ENCODE data around the gene EFR3B.
A peak's percentile ranks its signal among the peaks of the same experiment; 100 is the strongest.
"Not testable (repeated sequence)": the region's sequence is repeated elsewhere in the genome, so short reads cannot be mapped to it uniquely, and the experiment has no call there.

Gene EFR3B

GRCh38 chr2:25088817-25089516 is 47.1 kb downstream of the EFR3B start:
- peak in 1 of 42 donors; percentile 23 for DNase-seq

GRCh38 chr2:25089605-25090315 is 47.9 kb downstream of the EFR3B start:
- intact Hi-C loops (cut with DNase I): no loop called here
- peak in 1 of 42 donors; percentile 23 for DNase-seq

More at GRCh38 chr2:25088817-25089516, 47.1 kb downstream of the EFR3B start:
- intact Hi-C loops (cut with DNase I): no loop called here

GRCh38 chr2:25090801-25091200 is 48.9 kb downstream of the EFR3B start:
- peak in 35 of 42 donors; percentile 16 to 78 (median 50) for DNase-seq
- intact Hi-C loops (cut with DNase I): no loop called here

GRCh38 chr2:25091265-25091664 is 49.4 kb downstream of the EFR3B start:
- no peak for DNase-seq
- intact Hi-C loops (cut with DNase I): no loop called here

GRCh38 chr2:25098056-25098455 is 56.2 kb downstream of the EFR3B start:
- peak in 4 of 42 donors; percentile 37 to 55 (median 38) for DNase-seq
- intact Hi-C loops (cut with DNase I): no loop called here

GRCh38 chr2:25098670-25099486 is 57.0 kb downstream of the EFR3B start:
- DNase-seq: peak in 1 of 42 donors; percentile 31
- intact Hi-C loops (cut with DNase I): no loop called here

GRCh38 chr2:25102352-25102751 is 60.5 kb downstream of the EFR3B start:
- intact Hi-C loops (cut with DNase I); DNase-seq: not testable (repeated sequence)

GRCh38 chr2:25103287-25103871 is 61.5 kb downstream of the EFR3B start:
- intact Hi-C loops (cut with DNase I): no loop called here
- DNase-seq: peak in 13 of 42 donors; percentile 21 to 79 (median 47)

- intact Hi-C loops (cut with DNase I): no loop called here
- peak in 1 of 42 donors; percentile 16 for DNase-seq
Observed at GRCh38 chr2:25104736-25105135, 62.9 kb downstream of the EFR3B start.

- DNase-seq: peak in 15 of 42 donors; percentile 22 to 76 (median 42)
- intact Hi-C loops (cut with DNase I): no loop called here
Observed at GRCh38 chr2:25105336-25106085, 63.6 kb downstream of the EFR3B start.

- intact Hi-C loops (cut with DNase I): no loop called here
- DNase-seq: no peak
Observed at GRCh38 chr2:25109822-25110221, 67.9 kb downstream of the EFR3B start.

GRCh38 chr2:25112113-25112512 is 70.2 kb downstream of the EFR3B start:
- intact Hi-C loops (cut with DNase I): no loop called here

GRCh38 chr2:25115249-25115883 is 73.5 kb downstream of the EFR3B start:
- intact Hi-C loops (cut with DNase I): no loop called here
- no peak for DNase-seq

More at GRCh38 chr2:25112113-25112512, 70.2 kb downstream of the EFR3B start:
- peak in 1 of 42 donors; percentile 5 for DNase-seq

GRCh38 chr2:25115902-25116301 is 74.0 kb downstream of the EFR3B start:
- intact Hi-C loops (cut with DNase I): no loop called here

GRCh38 chr2:25116956-25117355 is 75.1 kb downstream of the EFR3B start:
- intact Hi-C loops (cut with DNase I): no loop called here
- no peak for DNase-seq

More at GRCh38 chr2:25115902-25116301, 74.0 kb downstream of the EFR3B start:
- DNase-seq: no peak

GRCh38 chr2:25119263-25119662 is 77.4 kb downstream of the EFR3B start:
- no peak for DNase-seq
- intact Hi-C loops (cut with DNase I): no loop called here

- intact Hi-C loops (cut with DNase I): loop anchor here (10.0 kb wide), 2 partner anchors 48 to 78 kb away; partner anchors contain the start of gene EFR3B
Observed at GRCh38 chr2:25122367-25122766, 80.5 kb downstream of the EFR3B start.

GRCh38 chr2:25123682-25124081 is 81.8 kb downstream of the EFR3B start:
- intact Hi-C loops (cut with DNase I): loop anchor here (10.0 kb wide), 2 partner anchors 49 to 79 kb away; partner anchors contain the start of gene EFR3B
- no peak for DNase-seq

More at GRCh38 chr2:25122367-25122766, 80.5 kb downstream of the EFR3B start:
- DNase-seq: no peak
